BE2C (cell line): ENCODE measurements around the gene KLF16.
A peak's percentile ranks its signal among the peaks of the same experiment; 100 is the strongest.

Experiments
- DNase-seq: peaks from one replicate; pipeline ENCODE4 v3.0.0-alpha.2; 2020
- H3K27me3 ChIP-seq: fragments of 250-450 bp; sonication (Bioruptor Pico); 2 replicates; pipeline ENCODE4 v1.5.1; 2020; ENCODE audit warnings: mild to moderate bottlenecking
- H3K36me3 ChIP-seq: fragments of 250-450 bp; sonication (Bioruptor Pico); 2 replicates; pipeline ENCODE4 v1.5.1; 2020; ENCODE audit warnings: mild to moderate bottlenecking
- H3K4me1 ChIP-seq: fragments of 250-450 bp; sonication (Bioruptor Pico); 2 replicates; pipeline ENCODE4 v1.5.1; 2020
- H3K4me3 ChIP-seq: 2 replicates; pipeline ENCODE4 v1.5.1; 2011; ENCODE audit warnings: low read depth, low read length
- H3K9me3 ChIP-seq: fragments of 250-450 bp; sonication (Bioruptor Pico); 2 replicates; pipeline ENCODE4 v1.5.1; 2020
- TF ChIP-seq, protein P1 (sequence below): IDR thresholded peaks from 2 replicates; pipeline ENCODE4 v1.5.1; 2012; ENCODE audit warnings: mild to moderate bottlenecking, low read depth, low read length

Gene KLF16

DNA sequence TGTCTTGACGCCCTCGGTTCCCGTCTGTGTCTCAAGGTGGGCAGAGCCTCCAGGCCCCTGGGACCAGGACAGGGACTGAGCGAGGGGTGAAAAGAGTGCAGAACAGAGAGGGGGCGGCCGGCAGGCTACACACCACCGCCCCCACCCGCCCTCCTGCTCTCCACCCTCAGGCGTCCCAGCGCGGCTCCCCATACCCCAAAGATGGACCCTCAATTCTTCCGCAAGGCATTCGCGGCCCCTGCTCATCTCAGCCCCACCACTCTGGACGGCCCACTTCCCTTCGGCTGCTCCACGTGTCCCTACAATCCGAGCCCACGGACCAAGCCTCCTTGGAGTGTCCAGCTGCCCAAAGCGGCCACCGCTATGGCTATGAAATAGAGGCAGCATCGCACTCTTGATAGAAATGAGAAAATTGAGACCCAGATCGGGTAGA is 1.8 kb downstream of the KLF16 start:
- DNase-seq, result no peak
- peak overlapping the region; percentile 83 for H3K4me3 ChIP-seq
- H3K9me3 ChIP-seq, result no peaks in the 10 kb centered on the region; the same call in 1 of the 2 replicates
- peaks cover 22% of the 10 kb centered on the region for H3K4me1 ChIP-seq
- H3K27me3 ChIP-seq, result no peaks in the 10 kb centered on the region
- TF ChIP-seq, protein P1, sequence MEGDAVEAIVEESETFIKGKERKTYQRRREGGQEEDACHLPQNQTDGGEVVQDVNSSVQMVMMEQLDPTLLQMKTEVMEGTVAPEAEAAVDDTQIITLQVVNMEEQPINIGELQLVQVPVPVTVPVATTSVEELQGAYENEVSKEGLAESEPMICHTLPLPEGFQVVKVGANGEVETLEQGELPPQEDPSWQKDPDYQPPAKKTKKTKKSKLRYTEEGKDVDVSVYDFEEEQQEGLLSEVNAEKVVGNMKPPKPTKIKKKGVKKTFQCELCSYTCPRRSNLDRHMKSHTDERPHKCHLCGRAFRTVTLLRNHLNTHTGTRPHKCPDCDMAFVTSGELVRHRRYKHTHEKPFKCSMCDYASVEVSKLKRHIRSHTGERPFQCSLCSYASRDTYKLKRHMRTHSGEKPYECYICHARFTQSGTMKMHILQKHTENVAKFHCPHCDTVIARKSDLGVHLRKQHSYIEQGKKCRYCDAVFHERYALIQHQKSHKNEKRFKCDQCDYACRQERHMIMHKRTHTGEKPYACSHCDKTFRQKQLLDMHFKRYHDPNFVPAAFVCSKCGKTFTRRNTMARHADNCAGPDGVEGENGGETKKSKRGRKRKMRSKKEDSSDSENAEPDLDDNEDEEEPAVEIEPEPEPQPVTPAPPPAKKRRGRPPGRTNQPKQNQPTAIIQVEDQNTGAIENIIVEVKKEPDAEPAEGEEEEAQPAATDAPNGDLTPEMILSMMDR, result no peak
- peaks cover 4% of the 10 kb centered on the region for H3K36me3 ChIP-seq

GRCh38 chr19:1860821-1861598 is 2.4 kb downstream of the KLF16 start:
- Histone ChIP-seq H3K9me3 (no peaks in the 10 kb centered on the region; the same call in 1 of the 2 replicates), H3K27me3 (no peaks in the 10 kb centered on the region), H3K36me3 (peaks cover 4% of the 10 kb centered on the region), H3K4me3 (peak overlapping the region; percentile 83), H3K4me1 (peaks cover 26% of the 10 kb centered on the region)
- TF ChIP-seq, protein P1, result no peak
- no peak for DNase-seq

DNA sequence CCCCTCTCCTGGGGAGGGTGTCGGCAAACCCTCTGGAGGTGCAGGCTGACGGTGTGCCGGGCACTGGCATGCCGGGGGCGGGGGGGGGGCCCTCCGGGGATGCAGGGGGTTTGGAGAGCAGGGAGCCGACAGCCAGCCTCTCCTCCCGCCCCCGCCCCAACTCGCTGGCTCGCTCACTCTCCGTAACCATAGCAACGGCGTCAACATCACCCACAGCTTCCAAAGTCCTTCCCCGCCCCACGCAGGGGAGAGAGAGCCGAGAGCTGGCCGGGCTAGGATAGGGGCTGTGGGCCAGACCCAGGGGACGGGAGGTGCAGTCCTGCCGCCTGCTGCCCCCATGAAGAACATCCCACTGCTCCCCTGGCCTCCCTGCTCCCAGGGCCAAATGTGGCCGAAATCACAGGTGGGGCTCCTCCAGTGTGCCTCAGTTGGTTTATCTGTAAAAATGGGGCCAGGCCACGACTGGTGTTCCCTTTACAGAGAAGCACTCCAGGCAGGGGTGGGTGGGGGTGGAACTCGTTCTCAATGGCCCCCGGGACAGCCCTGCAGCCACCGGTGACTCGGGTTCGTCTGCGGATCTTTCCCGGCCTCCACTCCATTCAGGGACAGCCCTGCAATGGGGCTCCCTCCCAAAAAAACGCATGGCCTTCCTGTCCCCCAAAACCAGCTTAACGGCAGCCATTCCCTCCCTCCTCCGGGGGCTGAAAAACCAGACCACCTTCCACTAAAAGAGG is 3.2 kb downstream of the KLF16 start:
- DNase-seq, result peak; percentile 75
- no peaks in the 10 kb centered on the region; the same call in 1 of the 2 replicates for H3K9me3 ChIP-seq

DNA sequence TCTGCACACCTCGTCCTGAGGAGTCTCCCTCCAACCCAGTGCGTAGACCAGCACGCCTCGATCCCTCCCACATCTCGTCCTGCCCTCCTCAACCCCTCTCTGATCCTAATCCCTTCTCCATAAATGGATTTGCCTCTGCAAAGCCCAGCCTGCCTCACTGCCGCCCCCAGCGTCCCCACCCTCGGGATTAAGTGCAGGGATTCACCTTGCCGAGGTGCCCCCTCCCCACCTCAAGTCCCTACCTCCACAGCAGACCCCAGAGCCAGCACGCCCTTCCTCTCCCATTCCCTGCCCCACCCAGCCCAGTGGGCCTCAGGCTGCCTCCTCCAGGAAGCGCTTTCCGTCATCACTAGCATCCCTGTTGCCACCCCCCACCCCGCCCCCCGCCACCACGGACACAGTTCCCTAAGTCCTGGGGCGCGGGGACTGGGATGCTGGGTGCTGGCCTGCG is 4.0 kb downstream of the KLF16 start:
- Histone ChIP-seq H3K4me1 (peaks cover 28% of the 10 kb centered on the region), H3K4me3 (peak overlapping the region; percentile 83; the same call in 1 of the 2 replicates), H3K9me3 (no peaks in the 10 kb centered on the region), H3K36me3 (peaks cover under 1% of the 10 kb centered on the region; the same call in 1 of the 2 replicates), H3K27me3 (no peaks in the 10 kb centered on the region)
- TF ChIP-seq, protein P1, result no peak
- DNase-seq, result no peak

More for the DNA sequence above, 3.2 kb downstream of the KLF16 start:
- TF ChIP-seq, protein P1, result no peak
- Histone ChIP-seq H3K27me3 (no peaks in the 10 kb centered on the region), H3K4me1 (peaks cover 31% of the 10 kb centered on the region), H3K36me3 (peaks cover 3% of the 10 kb centered on the region), H3K4me3 (peak overlapping the region; percentile 83)

- no peaks in the 10 kb centered on the region for H3K9me3 ChIP-seq
- H3K4me3 ChIP-seq, result no peak overlapping the region
- H3K4me1 ChIP-seq, result peaks cover 36% of the 10 kb centered on the region
- TF ChIP-seq, protein P1, result no peak
- H3K36me3 ChIP-seq, result peaks cover 4% of the 10 kb centered on the region
- no peaks in the 10 kb centered on the region for H3K27me3 ChIP-seq
- no peak for DNase-seq
Observed at GRCh38 chr19:1858412-1859081, 4.8 kb downstream of the KLF16 start.
